ENCODE data around the gene MGAT2.

Gene MGAT2

DNA sequence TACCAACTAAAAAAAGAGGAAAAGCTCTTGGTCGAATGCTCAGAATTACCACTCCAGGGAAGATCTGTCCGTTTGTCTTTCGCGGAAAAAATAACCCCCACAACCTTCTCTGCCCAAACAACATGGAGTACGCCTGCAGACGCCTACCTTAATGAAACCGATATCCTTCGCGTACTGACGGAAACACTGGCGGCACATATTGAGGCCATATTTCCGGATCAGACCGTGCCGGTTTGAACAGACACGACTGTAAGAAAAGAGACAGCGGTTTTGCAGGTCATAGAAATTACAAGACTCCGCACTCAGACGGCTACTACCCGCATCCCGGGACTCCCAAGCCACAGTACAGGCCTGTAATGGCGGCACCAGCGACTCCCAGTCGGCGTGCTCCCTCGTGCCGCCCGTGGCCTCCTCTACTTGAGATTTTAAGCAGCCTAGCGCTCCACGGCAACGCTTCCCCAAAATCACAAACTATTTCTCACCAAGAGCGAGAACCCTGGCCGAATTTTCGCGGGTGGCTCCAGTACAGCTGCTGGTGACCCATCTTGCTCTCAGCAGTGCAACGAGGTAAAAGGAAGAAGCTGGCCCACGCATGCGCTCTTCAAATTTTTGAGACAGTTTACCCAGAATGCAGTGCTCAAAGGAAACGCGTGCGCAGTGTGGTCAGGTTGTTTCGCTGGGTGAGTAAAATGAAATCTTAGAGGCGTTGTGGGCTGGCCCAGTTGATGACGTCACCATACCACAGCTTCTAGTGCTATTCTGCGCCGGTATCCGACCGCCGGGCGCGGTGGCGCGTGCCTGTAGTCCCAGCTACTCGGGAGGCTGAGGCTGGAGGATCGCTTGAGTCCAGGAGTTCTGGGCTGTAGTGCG lies 34.6 kb upstream of the MGAT2 start, which contains the start of gene RPS29:
RPS29 (minus strand) TSS at position 578 of the 870 bp plus-strand sequence; CDS start at position 544, 34 bp downstream.
- Histone ChIP-seq H3K27ac (peak within 1 kb of the TSS; percentile 90), H3K27me3 (ENCODE audit: control insufficient read depth, insufficient read depth, low read length) (no peaks in the 10 kb centered on the region), H3K9me3 (ENCODE audit: control insufficient read depth, low read length) (no peaks in the 10 kb centered on the region), H3K4me1 (peaks cover 3% of the 10 kb centered on the region), H3K79me2 (peaks cover 29% of the 10 kb centered on the region), H2AFZ (peak within 1 kb of the TSS; percentile 76), H3K4me3 (ENCODE audit: low read depth, low read length) (peak within 1 kb of the TSS; percentile 97), H3K4me2 (ENCODE audit: low read length) (peak within 1 kb of the TSS; percentile 79), H3K9ac (peak within 1 kb of the TSS; percentile 22), H3K36me3 (ENCODE audit: control insufficient read depth, insufficient read depth, low read length) (no peaks in the 10 kb centered on the region)
- no peak for TF ChIP-seq CTCF (IDR thresholded peaks at IDR 0.05)

DNA sequence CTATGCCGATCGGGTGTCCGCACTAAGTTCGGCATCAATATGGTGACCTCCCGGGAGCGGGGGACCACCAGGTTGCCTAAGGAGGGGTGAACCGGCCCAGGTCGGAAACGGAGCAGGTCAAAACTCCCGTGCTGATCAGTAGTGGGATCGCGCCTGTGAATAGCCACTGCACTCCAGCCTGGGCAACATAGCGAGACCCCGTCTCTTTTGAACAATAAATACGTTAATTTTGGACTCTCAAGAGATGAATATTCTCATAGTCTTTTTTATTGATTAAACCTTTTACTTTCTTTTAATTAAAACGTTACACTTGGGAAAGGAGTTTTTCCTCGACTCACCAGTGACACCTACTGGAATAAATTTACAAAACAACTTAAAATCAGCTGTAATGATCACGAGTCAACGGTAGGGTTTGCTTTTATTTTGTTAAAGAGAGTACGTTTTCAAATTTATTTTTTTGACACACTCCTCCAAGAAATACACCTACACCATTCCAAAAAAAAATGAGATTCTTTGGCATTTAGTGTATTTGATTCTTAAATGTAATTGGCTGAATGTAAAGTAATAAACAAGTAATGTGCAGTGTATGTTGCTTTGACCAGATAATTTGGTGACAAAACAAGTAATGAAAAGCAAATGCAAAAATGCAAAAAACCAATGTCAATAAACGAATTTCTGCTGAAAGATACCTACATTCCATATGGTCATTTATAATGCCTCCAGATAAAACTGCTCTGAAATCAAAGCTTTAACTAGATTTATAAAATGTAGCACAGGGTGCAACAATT lies 33.7 kb upstream of the MGAT2 start:
- H3K36me3 ChIP-seq (ENCODE audit: control insufficient read depth, insufficient read depth, low read length), result no peaks in the 10 kb centered on the region
- peak overlapping the region; percentile 90 for H3K27ac ChIP-seq
- peaks cover 25% of the 10 kb centered on the region for H3K79me2 ChIP-seq
- H3K9me3 ChIP-seq (ENCODE audit: control insufficient read depth, low read length), result no peaks in the 10 kb centered on the region
- TF ChIP-seq CTCF (IDR thresholded peaks at IDR 0.05), result peak; percentile 91
- H3K4me1 ChIP-seq, result peaks cover 3% of the 10 kb centered on the region
- H2AFZ ChIP-seq, result peak overlapping the region; percentile 76
- peak overlapping the region; percentile 68 for H3K4me2 ChIP-seq (ENCODE audit: low read length)
- H3K27me3 ChIP-seq (ENCODE audit: control insufficient read depth, insufficient read depth, low read length), result no peaks in the 10 kb centered on the region
- peak overlapping the region; percentile 97 for H3K4me3 ChIP-seq (ENCODE audit: low read depth, low read length)
- H3K9ac ChIP-seq, result no peak overlapping the region

DNA sequence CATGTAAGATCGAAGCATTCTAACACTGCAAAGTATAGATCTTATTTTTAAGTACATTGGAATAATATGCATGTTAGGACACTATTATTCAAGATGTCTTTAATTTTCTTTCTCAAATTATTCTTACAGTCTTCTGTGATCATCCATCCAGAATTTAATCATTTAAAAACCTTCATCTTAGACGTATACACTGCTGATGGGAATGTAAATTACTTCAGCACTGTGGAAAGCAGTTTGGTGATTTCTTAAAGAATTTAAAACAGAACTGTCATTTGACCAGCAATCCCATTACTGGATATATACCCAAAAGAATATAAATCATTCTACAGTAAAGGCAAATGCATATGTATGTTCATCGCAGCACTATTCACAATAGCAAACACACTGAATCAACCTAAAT lies 31.2 kb upstream of the MGAT2 start:
- Histone ChIP-seq H3K4me3 (ENCODE audit: low read depth, low read length) (no peak overlapping the region), H3K4me2 (ENCODE audit: low read length) (no peak overlapping the region), H3K36me3 (ENCODE audit: control insufficient read depth, insufficient read depth, low read length) (no peaks in the 10 kb centered on the region), H3K4me1 (no peaks in the 10 kb centered on the region), H3K9ac (no peak overlapping the region), H3K27ac (no peak overlapping the region), H2AFZ (no peak overlapping the region), H3K79me2 (peaks cover 14% of the 10 kb centered on the region), H3K9me3 (ENCODE audit: control insufficient read depth, low read length) (no peaks in the 10 kb centered on the region), H3K27me3 (ENCODE audit: control insufficient read depth, insufficient read depth, low read length) (no peaks in the 10 kb centered on the region)
- no peak for TF ChIP-seq CTCF (IDR thresholded peaks at IDR 0.05)

DNA sequence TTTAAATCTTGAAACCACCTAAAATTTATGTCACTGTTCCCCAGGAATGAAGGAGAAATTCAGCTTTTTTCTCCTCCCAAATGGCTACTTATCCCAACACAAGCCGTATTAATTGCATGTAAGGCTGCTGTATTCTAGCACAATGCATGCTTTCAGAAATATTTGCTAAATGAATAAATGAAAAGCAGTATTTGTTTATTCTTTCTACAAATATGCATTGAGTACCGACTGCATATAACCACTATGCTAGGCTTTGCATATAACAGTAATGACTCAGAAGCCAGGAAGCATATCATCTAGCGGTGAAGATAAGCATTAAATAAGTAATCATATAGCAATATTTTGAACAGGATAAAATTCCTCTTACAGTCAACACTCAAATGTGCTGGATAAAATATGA lies 27.6 kb upstream of the MGAT2 start:
- Histone ChIP-seq H3K79me2 (no peaks in the 10 kb centered on the region), H3K27me3 (ENCODE audit: control insufficient read depth, insufficient read depth, low read length) (no peaks in the 10 kb centered on the region), H3K4me1 (no peaks in the 10 kb centered on the region), H3K4me2 (ENCODE audit: low read length) (no peak overlapping the region), H3K27ac (no peak overlapping the region), H3K9ac (no peak overlapping the region), H2AFZ (no peak overlapping the region), H3K36me3 (ENCODE audit: control insufficient read depth, insufficient read depth, low read length) (no peaks in the 10 kb centered on the region), H3K9me3 (ENCODE audit: control insufficient read depth, low read length) (no peaks in the 10 kb centered on the region), H3K4me3 (ENCODE audit: low read depth, low read length) (no peak overlapping the region)
- no peak for TF ChIP-seq CTCF (IDR thresholded peaks at IDR 0.05)
